GM10248 (cell line): Measurements from ENCODE around the gene TMEM86B.

Source experiments
- CTCF ChIA-PET: fragments of 300-600 bp; sonication (Branson Sonifier 250); formaldehyde crosslinking; extraction: SDS; loops from one replicate; lab custom pipeline; 2021; ENCODE audit warnings: antibody characterized with exemption; lab: Yijun Ruan, JAX
- POLR2A ChIA-PET: fragments of 350-650 bp; sonication (Branson Sonifier 250); formaldehyde crosslinking; extraction: SDS; loops from one replicate; lab custom pipeline; 2020; ENCODE audit warnings: antibody characterized with exemption; lab: Yijun Ruan, JAX
- DNase-seq: peaks from one replicate; pipeline ENCODE4 v3.0.0; 2012; ENCODE audit errors: extremely low spot score
- TF ChIP-seq, protein P1 (sequence below): IDR thresholded peaks from 2 replicates; pipeline ENCODE4 v1.5.1; 2012; ENCODE audit warnings: mild to moderate bottlenecking, low read depth; ENCODE audit errors: extremely low read depth, missing control alignments, control extremely low read depth

Gene TMEM86B

DNA sequence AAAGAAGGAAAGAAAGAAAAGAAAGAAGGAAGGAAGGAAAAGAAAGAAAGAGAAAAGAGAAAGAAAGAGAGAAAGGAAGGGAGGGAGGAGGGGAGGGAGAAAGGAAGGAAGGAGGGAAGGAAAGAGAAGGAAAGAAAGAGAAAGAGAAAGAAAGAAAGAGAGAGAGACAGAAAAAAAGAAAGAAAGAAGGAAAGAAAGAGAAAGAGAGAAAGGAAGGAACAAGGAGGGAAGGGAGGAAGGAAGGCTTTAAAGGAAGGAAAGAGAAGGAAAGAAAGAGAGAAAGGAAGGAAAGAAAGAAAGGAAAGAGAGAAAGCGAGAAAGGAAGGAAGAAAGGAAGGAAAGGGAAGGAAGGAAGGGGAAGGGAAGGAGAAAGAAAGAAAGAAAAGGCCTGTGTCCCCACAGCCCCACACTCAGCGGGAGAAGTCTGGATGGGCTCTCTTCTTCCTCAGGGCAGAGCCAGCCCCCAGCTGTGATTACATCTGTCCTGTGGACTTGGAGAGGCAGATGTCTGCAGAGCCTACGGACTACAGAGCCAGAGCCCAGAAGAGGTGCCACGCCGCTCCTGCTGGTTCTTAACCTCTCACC is 28.9 kb downstream of the TMEM86B start:
- TF ChIP-seq, protein P1, sequence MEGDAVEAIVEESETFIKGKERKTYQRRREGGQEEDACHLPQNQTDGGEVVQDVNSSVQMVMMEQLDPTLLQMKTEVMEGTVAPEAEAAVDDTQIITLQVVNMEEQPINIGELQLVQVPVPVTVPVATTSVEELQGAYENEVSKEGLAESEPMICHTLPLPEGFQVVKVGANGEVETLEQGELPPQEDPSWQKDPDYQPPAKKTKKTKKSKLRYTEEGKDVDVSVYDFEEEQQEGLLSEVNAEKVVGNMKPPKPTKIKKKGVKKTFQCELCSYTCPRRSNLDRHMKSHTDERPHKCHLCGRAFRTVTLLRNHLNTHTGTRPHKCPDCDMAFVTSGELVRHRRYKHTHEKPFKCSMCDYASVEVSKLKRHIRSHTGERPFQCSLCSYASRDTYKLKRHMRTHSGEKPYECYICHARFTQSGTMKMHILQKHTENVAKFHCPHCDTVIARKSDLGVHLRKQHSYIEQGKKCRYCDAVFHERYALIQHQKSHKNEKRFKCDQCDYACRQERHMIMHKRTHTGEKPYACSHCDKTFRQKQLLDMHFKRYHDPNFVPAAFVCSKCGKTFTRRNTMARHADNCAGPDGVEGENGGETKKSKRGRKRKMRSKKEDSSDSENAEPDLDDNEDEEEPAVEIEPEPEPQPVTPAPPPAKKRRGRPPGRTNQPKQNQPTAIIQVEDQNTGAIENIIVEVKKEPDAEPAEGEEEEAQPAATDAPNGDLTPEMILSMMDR = no peak
- DNase-seq = no peak
- POLR2A ChIA-PET = no interaction called here
- CTCF ChIA-PET = no interaction called here

- CTCF ChIA-PET = interaction anchor here (1.0 to 2.2 kb wide), 2 partner anchors 15 to 270 kb away, joined by 3 to 5 read pairs; no protein-coding TSS in a partner anchor
- POLR2A ChIA-PET = no interaction called here
- no peak for DNase-seq
- TF ChIP-seq, protein P1 = no peak
Measured at GRCh38 chr19:55198651-55199050, 29.9 kb downstream of the TMEM86B start.

DNA sequence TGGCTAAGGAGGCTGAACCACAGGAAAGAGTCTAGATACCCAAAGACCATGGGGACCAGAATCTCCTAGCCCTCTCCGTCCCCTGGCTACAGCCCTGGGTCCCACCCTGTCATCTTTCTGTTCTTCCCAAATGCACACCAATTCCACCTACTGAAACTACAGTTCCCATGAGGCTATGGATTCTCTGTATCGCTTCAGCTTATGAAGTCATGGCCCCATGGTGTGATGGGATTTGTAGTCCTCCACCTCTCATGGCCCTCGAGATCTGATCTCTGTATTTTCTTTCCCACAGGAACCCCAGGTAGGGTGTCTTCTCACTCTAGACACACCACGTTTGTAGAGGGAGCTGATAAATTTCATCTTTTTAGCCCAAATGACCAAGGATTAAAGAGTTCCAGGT is 31.0 kb downstream of the TMEM86B start:
- ChIA-PET POLR2A (interaction anchor here (1.0 kb wide), 1 partner anchor 13 kb away, joined by 6 read pairs; no protein-coding TSS in a partner anchor), CTCF (interaction anchor here (2.2 kb wide), 1 partner anchor 14 kb away, joined by 5 read pairs; no protein-coding TSS in a partner anchor)
- peak; percentile 29 for DNase-seq
- TF ChIP-seq, protein P1 = no peak

- no peak for DNase-seq
- ChIA-PET CTCF (interaction anchor here (2.2 kb wide), 1 partner anchor 13 kb away, joined by 5 read pairs; no protein-coding TSS in a partner anchor), POLR2A (interaction anchor here (1.0 kb wide), 1 partner anchor 14 kb away, joined by 6 read pairs; no protein-coding TSS in a partner anchor)
- TF ChIP-seq, protein P1 = no peak
Measured at GRCh38 chr19:55196803-55197202, 31.8 kb downstream of the TMEM86B start.

- ChIA-PET CTCF (interaction anchor here (1.2 to 3.5 kb wide), 2 partner anchors 33 to 413 kb away, joined by 3 to 10 read pairs; no protein-coding TSS in a partner anchor), POLR2A (interaction anchor here (0.6 kb wide), 1 partner anchor 13 kb away, joined by 4 read pairs; no protein-coding TSS in a partner anchor)
- TF ChIP-seq, protein P1 = no peak
- no peak for DNase-seq
Measured at GRCh38 chr19:55193481-55193880, 35.1 kb downstream of the TMEM86B start.

GRCh38 chr19:55189403-55189835 is 39.1 kb downstream of the TMEM86B start:
- ChIA-PET POLR2A (no interaction called here), CTCF (no interaction called here)
- no peak for DNase-seq
- TF ChIP-seq, protein P1 = no peak
